GM12864 (cell line): Measurements from ENCODE around the gene TRAPPC2L.

Experiments
- DNase-seq: peaks from one replicate; pipeline ENCODE4 v3.0.0-alpha.2; 2011; ENCODE audit warnings: low read depth
- H3K4me3 ChIP-seq: 2 replicates; pipeline ENCODE4 v1.5.1; 2011; ENCODE audit warnings: mild to moderate bottlenecking, low read depth, low read length, control low read depth
- CTCF ChIP-seq: IDR thresholded peaks from 2 replicates; pipeline ENCODE4 v1.5.1; 2011; ENCODE audit warnings: low read depth, mild to moderate bottlenecking, moderate library complexity, low read length, control low read depth, inconsistent platforms; ENCODE audit errors: missing control alignments

The TRAPPC2L gene

GRCh38 chr16:88839745-88840599 lies 17.0 kb upstream of the TRAPPC2L start:
- DNase-seq: no peak
- no peak overlapping the region for H3K4me3 ChIP-seq
- no peak for TF ChIP-seq CTCF

- no peak for TF ChIP-seq CTCF
- H3K4me3 ChIP-seq: no peak overlapping the region
- DNase-seq: no peak
Measured at GRCh38 chr16:88840600-88841215, 16.2 kb upstream of the TRAPPC2L start.

GRCh38 chr16:88841521-88842307 lies 15.2 kb upstream of the TRAPPC2L start:
- no peak for TF ChIP-seq CTCF
- no peak for DNase-seq
- H3K4me3 ChIP-seq: no peak overlapping the region; the same call in 1 of the 2 replicates

GRCh38 chr16:88842308-88842756 lies 14.6 kb upstream of the TRAPPC2L start:
- DNase-seq: no peak
- no peak overlapping the region for H3K4me3 ChIP-seq
- no peak for TF ChIP-seq CTCF

- no peak for DNase-seq
- TF ChIP-seq CTCF: no peak
- H3K4me3 ChIP-seq: no peak overlapping the region
Measured at GRCh38 chr16:88842806-88843205, 14.1 kb upstream of the TRAPPC2L start.

- no peak overlapping the region for H3K4me3 ChIP-seq
- no peak for DNase-seq
- no peak for TF ChIP-seq CTCF
Measured at GRCh38 chr16:88843256-88843655, 13.7 kb upstream of the TRAPPC2L start.
